Measurements from ENCODE around the gene C4BPA.

The C4BPA gene

DNA sequence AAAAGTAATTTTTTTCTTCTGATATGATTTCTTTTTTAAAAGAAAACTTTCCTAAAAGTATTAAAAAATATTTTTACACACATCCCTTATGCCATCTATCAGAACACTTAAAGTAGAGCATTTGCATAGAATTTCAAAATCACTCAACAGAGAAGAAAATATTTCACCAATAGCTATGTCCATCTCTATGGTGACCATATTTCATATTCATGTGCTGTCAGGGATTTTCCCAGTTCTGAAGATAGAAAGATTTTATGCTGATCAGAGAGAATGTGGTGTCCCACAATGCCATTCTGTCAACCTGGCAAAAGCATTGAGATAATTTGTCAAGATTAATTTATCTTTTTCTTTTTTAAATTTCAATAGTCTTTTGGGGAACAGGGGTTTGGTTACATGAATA lies 87.0 kb downstream of the C4BPA start:
- no peak for DNase-seq (ENCODE audit: low read depth)

DNA sequence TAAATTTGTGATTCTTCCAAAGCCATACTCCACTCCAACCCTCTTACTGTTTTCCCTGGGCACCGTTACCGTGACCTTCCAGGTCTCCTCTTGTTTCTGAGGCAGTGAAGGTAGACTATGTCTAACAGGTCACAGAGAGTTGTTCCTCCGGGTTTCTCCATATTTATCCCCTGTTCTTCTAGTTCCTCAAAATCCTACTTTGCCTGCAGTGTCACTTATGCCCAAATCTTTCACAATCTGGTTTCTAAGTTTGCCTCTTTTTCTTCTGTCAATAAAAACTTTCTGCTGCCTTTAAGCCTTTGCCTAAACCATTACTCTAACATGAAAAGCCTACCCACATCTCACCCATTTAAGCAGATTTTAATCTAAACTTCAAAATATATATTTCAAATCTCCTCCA lies 87.7 kb downstream of the C4BPA start:
- DNase-seq (ENCODE audit: low read depth) = no peak

DNA sequence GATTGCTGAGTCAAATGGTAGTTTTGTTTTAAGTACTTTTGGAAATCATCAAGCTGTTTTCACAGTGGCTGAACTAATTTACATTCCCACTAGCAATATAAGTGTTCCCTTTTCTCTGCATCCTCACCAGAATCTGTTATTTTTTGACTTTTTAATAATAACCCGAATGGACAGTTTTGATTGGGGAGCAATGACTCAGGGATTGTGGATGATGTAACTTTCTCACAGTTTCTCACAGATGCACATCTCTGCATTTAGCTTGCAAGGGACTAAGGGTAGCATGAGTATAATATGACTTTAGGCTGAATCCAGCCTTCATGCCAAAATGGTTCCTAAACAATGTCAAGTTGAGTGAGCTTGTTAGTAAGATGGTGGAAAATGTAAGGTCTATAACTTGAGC lies 90.2 kb downstream of the C4BPA start:
- no peak for DNase-seq (ENCODE audit: low read depth)
